HCT116 (cell line): ENCODE results near the gene SYCE1.

Source experiments
- CTCF ChIP-seq, 3 experiments: fragments of 200-600 bp in 1 of 3; sonication (generic) in 1 of 3; IDR thresholded peaks in 2 of 3; conservative IDR thresholded peaks in 1 of 3; 2 replicates each; pipeline ENCODE4 v1.5.1; 2012 to 2017; ENCODE audit warnings: low read depth in 2 of 3, low read length in 2 of 3, antibody characterized with exemption in 1 of 3, borderline replicate concordance in 1 of 3, control low read depth in 1 of 3, mild to moderate bottlenecking in 1 of 3, mixed read lengths in 1 of 3, mixed run types in 1 of 3, moderate library complexity in 1 of 3; ENCODE audit not compliant: insufficient read depth in 1 of 3
- JUND ChIP-seq: IDR thresholded peaks from 2 replicates; pipeline ENCODE4 v1.6.1; 2012

- no peak for TF ChIP-seq CTCF (IDR thresholded peaks at IDR 0.05 in 2 of 3, conservative IDR thresholded peaks at IDR 0.05 in 1 of 3; ENCODE audit: borderline replicate concordance in 1 of 3, insufficient read depth in 1 of 3, low read depth in 2 of 3, low read length in 2 of 3)
- TF ChIP-seq JUND: no peak
These were observed 8.0 kb downstream of the SYCE1 start for GRCh38 chr10:133557381-133557780.
